ENCODE measurements around the gene PRICKLE4.
A peak's percentile ranks its signal among the peaks of the same experiment; 100 is the strongest.
"Not testable (repeated sequence)": the region's sequence is repeated elsewhere in the genome, so short reads cannot be mapped to it uniquely, and the experiment has no call there.

PRICKLE4 gene

DNA sequence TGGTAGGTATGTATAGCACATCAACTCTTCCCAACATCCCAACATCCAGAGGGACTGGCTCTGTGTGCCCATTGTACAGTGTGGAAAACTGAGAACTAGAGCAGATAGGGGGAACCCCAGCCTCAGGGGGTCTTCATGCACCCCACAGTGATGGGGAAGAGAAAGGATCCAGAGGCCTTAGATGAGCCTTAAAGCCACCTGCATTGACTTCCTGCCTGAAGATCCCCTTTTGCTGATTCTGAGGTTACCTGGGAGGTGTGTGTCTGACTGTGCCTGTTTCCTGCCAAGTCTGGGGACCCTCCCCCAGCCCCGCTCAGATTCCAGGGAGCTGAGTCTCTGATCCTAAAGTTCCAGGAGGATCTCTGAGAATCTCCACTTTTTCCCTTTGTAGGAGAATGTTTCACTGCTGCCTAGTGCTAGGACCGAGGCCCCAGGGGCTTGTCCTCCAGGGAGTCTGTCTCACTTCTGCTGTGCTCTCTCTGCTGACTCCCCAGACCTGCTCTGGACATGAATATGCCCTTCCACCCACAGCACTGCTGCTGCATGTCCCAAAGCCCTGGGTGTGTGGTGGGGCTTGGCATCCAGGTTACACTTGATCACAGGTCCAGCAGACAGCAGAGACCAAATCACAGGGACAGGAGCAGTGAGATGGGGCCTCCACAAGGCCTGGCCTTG, 20.5 kb upstream of the PRICKLE4 start:
- Histone ChIP-seq H3K9me2 (replicated peaks; ENCODE audit: low read depth, low read length) (no peaks in the 10 kb centered on the region), H3K9ac (ENCODE audit: low read depth, low read length, poor library complexity, severe bottlenecking) (no peak overlapping the region), H3K4me2 (ENCODE audit: low read depth, low read length, poor library complexity, severe bottlenecking) (no peak overlapping the region), H3K27me3 (ENCODE audit: insufficient read depth, low read length, poor library complexity, severe bottlenecking) (no peaks in the 10 kb centered on the region), H3F3A (ENCODE audit: low read depth) (no peaks in the 10 kb centered on the region), H2AFZ (ENCODE audit: low read length) (no peak overlapping the region), H3K36me3 (ENCODE audit: insufficient read depth, low read length) (no peaks in the 10 kb centered on the region), H3K9me3 (ENCODE audit: insufficient read depth, low read depth, low read length) (no peaks in the 10 kb centered on the region), H3K4me3 (ENCODE audit: low read length, poor library complexity, severe bottlenecking) (no peak overlapping the region), H4K20me1 (ENCODE audit: insufficient read depth, low read length, poor library complexity, severe bottlenecking) (no peaks in the 10 kb centered on the region), H3K79me2 (ENCODE audit: insufficient read depth, low read length) (no peaks in the 10 kb centered on the region), H3K4me1 (ENCODE audit: insufficient read depth, low read length, poor library complexity, severe bottlenecking) (peaks cover 21% of the 10 kb centered on the region)
- TF ChIP-seq EZH2phosphoT487 (IDR thresholded peaks at IDR 0.05; ENCODE audit: borderline replicate concordance) = no peak
- TF ChIP-seq, protein P1, sequence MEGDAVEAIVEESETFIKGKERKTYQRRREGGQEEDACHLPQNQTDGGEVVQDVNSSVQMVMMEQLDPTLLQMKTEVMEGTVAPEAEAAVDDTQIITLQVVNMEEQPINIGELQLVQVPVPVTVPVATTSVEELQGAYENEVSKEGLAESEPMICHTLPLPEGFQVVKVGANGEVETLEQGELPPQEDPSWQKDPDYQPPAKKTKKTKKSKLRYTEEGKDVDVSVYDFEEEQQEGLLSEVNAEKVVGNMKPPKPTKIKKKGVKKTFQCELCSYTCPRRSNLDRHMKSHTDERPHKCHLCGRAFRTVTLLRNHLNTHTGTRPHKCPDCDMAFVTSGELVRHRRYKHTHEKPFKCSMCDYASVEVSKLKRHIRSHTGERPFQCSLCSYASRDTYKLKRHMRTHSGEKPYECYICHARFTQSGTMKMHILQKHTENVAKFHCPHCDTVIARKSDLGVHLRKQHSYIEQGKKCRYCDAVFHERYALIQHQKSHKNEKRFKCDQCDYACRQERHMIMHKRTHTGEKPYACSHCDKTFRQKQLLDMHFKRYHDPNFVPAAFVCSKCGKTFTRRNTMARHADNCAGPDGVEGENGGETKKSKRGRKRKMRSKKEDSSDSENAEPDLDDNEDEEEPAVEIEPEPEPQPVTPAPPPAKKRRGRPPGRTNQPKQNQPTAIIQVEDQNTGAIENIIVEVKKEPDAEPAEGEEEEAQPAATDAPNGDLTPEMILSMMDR (conservative IDR thresholded peaks at IDR 0.05; ENCODE audit: low read length) = no peak

DNA sequence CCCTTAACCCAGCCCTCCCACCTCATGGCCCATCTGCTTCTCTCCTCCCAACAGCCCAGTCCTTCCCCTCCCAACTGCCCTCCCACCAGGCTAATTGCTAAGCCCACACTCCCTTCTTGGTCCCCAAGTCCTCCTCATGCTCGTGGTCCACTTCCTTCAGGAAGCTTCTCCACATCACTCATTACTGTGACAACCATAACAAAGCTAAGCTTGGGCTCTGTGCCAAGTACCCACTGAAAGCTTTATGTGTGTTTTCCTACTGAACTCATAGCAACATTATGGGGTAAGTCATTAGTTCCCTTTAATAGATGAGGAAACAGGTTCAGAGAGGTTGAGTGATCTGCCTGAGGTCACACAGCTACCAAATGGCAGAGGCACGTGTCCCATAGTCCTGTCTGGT, 17.1 kb upstream of the PRICKLE4 start:
- no peaks in the 10 kb centered on the region for H3K9me3 ChIP-seq (ENCODE audit: insufficient read depth, low read depth, low read length)
- H3K79me2 ChIP-seq (ENCODE audit: insufficient read depth, low read length) = no peaks in the 10 kb centered on the region
- H4K20me1 ChIP-seq (ENCODE audit: insufficient read depth, low read length, poor library complexity, severe bottlenecking) = no peaks in the 10 kb centered on the region
- H3K4me1 ChIP-seq (ENCODE audit: insufficient read depth, low read length, poor library complexity, severe bottlenecking) = peaks cover 23% of the 10 kb centered on the region
- H3K27me3 ChIP-seq (ENCODE audit: insufficient read depth, low read length, poor library complexity, severe bottlenecking) = no peaks in the 10 kb centered on the region
- TF ChIP-seq, protein P1 (conservative IDR thresholded peaks at IDR 0.05; ENCODE audit: low read length) = no peak
- TF ChIP-seq EZH2phosphoT487 (IDR thresholded peaks at IDR 0.05; ENCODE audit: borderline replicate concordance) = no peak
- no peak overlapping the region for H3K4me3 ChIP-seq (ENCODE audit: low read length, poor library complexity, severe bottlenecking)
- H3K4me2 ChIP-seq (ENCODE audit: low read depth, low read length, poor library complexity, severe bottlenecking) = no peak overlapping the region
- no peaks in the 10 kb centered on the region for H3F3A ChIP-seq (ENCODE audit: low read depth)
- H2AFZ ChIP-seq (ENCODE audit: low read length) = no peak overlapping the region
- H3K9ac ChIP-seq (ENCODE audit: low read depth, low read length, poor library complexity, severe bottlenecking) = no peak overlapping the region
- no peaks in the 10 kb centered on the region for H3K9me2 ChIP-seq (replicated peaks; ENCODE audit: low read depth, low read length)
- H3K36me3 ChIP-seq (ENCODE audit: insufficient read depth, low read length) = no peaks in the 10 kb centered on the region

DNA sequence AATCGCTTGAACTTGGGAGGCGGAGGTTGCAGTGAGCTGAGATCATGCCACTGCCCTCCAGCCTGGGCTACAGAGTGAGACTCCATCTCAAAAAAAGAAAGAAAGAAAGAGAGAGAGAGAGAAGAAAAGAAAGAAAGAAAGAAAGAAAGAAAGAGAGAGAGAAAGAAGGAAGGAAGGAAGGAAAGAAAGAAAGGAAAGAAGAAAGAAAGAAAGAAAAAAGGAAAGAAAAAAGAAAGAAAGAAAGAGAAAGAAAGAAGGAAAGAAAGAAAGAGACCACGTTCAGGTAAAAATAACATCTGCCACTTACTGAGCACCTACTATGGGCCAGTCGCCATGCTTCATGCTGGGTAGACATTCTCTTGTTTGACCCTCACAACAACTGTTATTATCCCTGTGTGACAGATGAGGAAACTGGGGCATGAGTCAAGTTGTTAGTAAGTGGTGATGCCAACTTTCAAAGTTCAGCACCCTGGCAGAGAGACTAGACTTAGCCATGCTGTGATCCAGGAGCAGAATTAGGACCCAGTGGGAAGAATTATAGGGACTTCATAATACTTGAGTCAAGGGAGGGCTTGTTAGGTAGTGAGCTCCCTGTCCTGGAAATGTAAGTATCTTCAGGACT, 14.4 kb upstream of the PRICKLE4 start:
- not testable (repeated sequence) for H3K9me2 ChIP-seq (replicated peaks; ENCODE audit: low read depth, low read length); H3K27me3 ChIP-seq (ENCODE audit: insufficient read depth, low read length, poor library complexity, severe bottlenecking); H3K9me3 ChIP-seq (ENCODE audit: insufficient read depth, low read depth, low read length); H3K36me3 ChIP-seq (ENCODE audit: insufficient read depth, low read length); H4K20me1 ChIP-seq (ENCODE audit: insufficient read depth, low read length, poor library complexity, severe bottlenecking); H3K79me2 ChIP-seq (ENCODE audit: insufficient read depth, low read length); H2AFZ ChIP-seq (ENCODE audit: low read length); H3K4me3 ChIP-seq (ENCODE audit: low read length, poor library complexity, severe bottlenecking); H3F3A ChIP-seq (ENCODE audit: low read depth)
- Histone ChIP-seq H3K4me1 (ENCODE audit: insufficient read depth, low read length, poor library complexity, severe bottlenecking) (peaks cover 34% of the 10 kb centered on the region), H3K4me2 (ENCODE audit: low read depth, low read length, poor library complexity, severe bottlenecking) (peak overlapping the region; percentile 1), H3K9ac (ENCODE audit: low read depth, low read length, poor library complexity, severe bottlenecking) (peak overlapping the region; percentile 50)
